Thoracic aorta (tissue), 2 donors: ENCODE results near the gene CENPC. TPM values are rescaled to one million over a fixed set of nuclear protein-coding genes. Genes with fewer than 3 reads are reported as not detected.
"Not testable (repeated sequence)": the region's sequence is repeated elsewhere in the genome, so short reads cannot be mapped to it uniquely, and the experiment has no call there.

Experiments used
- ATAC-seq: fragments of 150-250 bp; one replicate; pipeline ENCODE4 v1.8.0; 2017; ENCODE audit warnings: low read depth; ENCODE audit not compliant: insufficient number of reproducible peaks, low FRiP score
- DNase-seq: peaks from one replicate; pipeline ENCODE4 v3.0.0-alpha.2; 2020; ENCODE audit warnings: low spot score
- H3K27ac ChIP-seq, 2 donors: fragments of 200-600 bp; sonication (generic); 1 replicate in 1 of 2; 2 replicates in 1 of 2; pipeline ENCODE4 v1.5.1; 2016; ENCODE audit warnings: mild to moderate bottlenecking in 2 of 2, moderate library complexity in 2 of 2
- H3K27me3 ChIP-seq: fragments of 200-600 bp; sonication (generic); replicated peaks from 2 replicates; pipeline ENCODE4 v1.6.0; 2016; ENCODE audit warnings: mild to moderate bottlenecking; ENCODE audit not compliant: insufficient read depth
- H3K36me3 ChIP-seq: fragments of 200-600 bp; sonication (generic); one replicate; pipeline ENCODE4 v1.5.1; 2016
- H3K4me1 ChIP-seq, 2 donors: fragments of 200-600 bp; sonication (generic); 1 replicate in 1 of 2; 2 replicates in 1 of 2; pipeline versions ENCODE4 v1.5.1 to v1.6.0; 2016; ENCODE audit warnings: low read depth in 2 of 2, mild to moderate bottlenecking in 1 of 2; ENCODE audit not compliant: control insufficient read depth in 1 of 2
- H3K4me3 ChIP-seq: fragments of 200-600 bp; sonication (generic); 2 replicates; pipeline ENCODE4 v1.5.1; 2016; ENCODE audit warnings: mild to moderate bottlenecking
- H3K9me3 ChIP-seq: fragments of 200-600 bp; sonication (generic); 2 replicates; pipeline ENCODE4 v1.5.1; 2016
- CTCF ChIP-seq: fragments of 200-600 bp; sonication (generic); IDR thresholded peaks from one replicate; pipeline ENCODE4 v1.5.1; 2019; ENCODE audit warnings: antibody characterized with exemption
- total RNA-seq, 2 donors: library from RNA; depleted of rRNA; stranded (reverse); fragments of >200 nt; gene quantifications; one replicate each; pipeline versions ENCODE4 v1.1.0 to v1.2.3, GENCODE V29; 2016

The CENPC gene
- total RNA-seq, 2 donors from 2014 or later = 25.3 to 38.8 TPM

GRCh38 chr4:67565284-67565683, 20.0 kb upstream of the CENPC start:
- no peak for ATAC-seq
- H3K27me3 ChIP-seq = no peaks in the 10 kb centered on the region
- H3K27ac ChIP-seq = no peak overlapping the region
- TF ChIP-seq CTCF = no peak
- H3K36me3 ChIP-seq = no peaks in the 10 kb centered on the region
- no peaks in the 10 kb centered on the region for H3K4me1 ChIP-seq
- DNase-seq = no peak
- no peaks in the 10 kb centered on the region for H3K9me3 ChIP-seq
- H3K4me3 ChIP-seq = no peak overlapping the region

- Histone ChIP-seq H3K27me3 (no peaks in the 10 kb centered on the region), H3K9me3 (no peaks in the 10 kb centered on the region), H3K36me3 (no peaks in the 10 kb centered on the region), H3K4me3 (no peak within 1 kb of the TSS), H3K27ac (no peak within 1 kb of the TSS), H3K4me1 (no peaks in the 10 kb centered on the region)
- ATAC-seq (no peak), DNase-seq (no peak)
- TF ChIP-seq CTCF = no peak
These were observed 13.2 kb upstream of the CENPC start, which contains the start of gene STAP1 for GRCh38 chr4:67558493-67558892. TSS of gene STAP1 (plus strand) at chr4:67558727. CDS start at chr4:67558810, 83 bp downstream.

GRCh38 chr4:67556436-67556835, 11.1 kb upstream of the CENPC start:
- DNase-seq = no peak
- Histone ChIP-seq H3K27ac (no peak overlapping the region), H3K4me3 (no peak overlapping the region), H3K4me1 (no peaks in the 10 kb centered on the region), H3K9me3 (no peaks in the 10 kb centered on the region), H3K27me3 (no peaks in the 10 kb centered on the region), H3K36me3 (no peaks in the 10 kb centered on the region)
- TF ChIP-seq CTCF = no peak
- ATAC-seq = no peak

GRCh38 chr4:67555447-67555846, 10.1 kb upstream of the CENPC start:
- H3K36me3 ChIP-seq = no peaks in the 10 kb centered on the region
- no peak overlapping the region for H3K27ac ChIP-seq
- no peak for TF ChIP-seq CTCF
- DNase-seq = no peak
- no peaks in the 10 kb centered on the region for H3K4me1 ChIP-seq
- no peaks in the 10 kb centered on the region for H3K9me3 ChIP-seq
- H3K4me3 ChIP-seq = no peak overlapping the region
- no peak for ATAC-seq
- no peaks in the 10 kb centered on the region for H3K27me3 ChIP-seq

- TF ChIP-seq CTCF = no peak
- H3K27me3 ChIP-seq = no peaks in the 10 kb centered on the region
- no peaks in the 10 kb centered on the region for H3K36me3 ChIP-seq
- H3K4me1 ChIP-seq = no peaks in the 10 kb centered on the region
- ATAC-seq = no peak
- no peak for DNase-seq
- H3K27ac ChIP-seq = no peak overlapping the region
- no peak overlapping the region for H3K4me3 ChIP-seq
- no peaks in the 10 kb centered on the region for H3K9me3 ChIP-seq
These were observed 8.8 kb upstream of the CENPC start for GRCh38 chr4:67554096-67554495.

GRCh38 chr4:67552146-67552792, 7.0 kb upstream of the CENPC start:
- H3K36me3 ChIP-seq, H3K27ac ChIP-seq, H3K27me3 ChIP-seq, H3K9me3 ChIP-seq, DNase-seq, ATAC-seq, H3K4me3 ChIP-seq, H3K4me1 ChIP-seq: not testable (repeated sequence)
